PC-9 (cell line): ENCODE measurements around the gene NRG3. TPM values are rescaled to one million over a fixed set of nuclear protein-coding genes. Genes with fewer than 3 reads are reported as not detected.
"Not testable (repeated sequence)": the region's sequence is repeated elsewhere in the genome, so short reads cannot be mapped to it uniquely, and the experiment has no call there.

Experiments used
- BruUV-seq: library from RNA; stranded (reverse); fragments of 400-500 nt; replicated peaks from 2 replicates; lab custom pipeline; 2021; lab: Mats Ljungman, UMichigan
- CTCF ChIA-PET: fragments of 300-600 bp; sonication (Branson Sonifier 250); formaldehyde crosslinking; loops from one replicate; lab custom pipeline; 2022; ENCODE audit warnings: antibody characterized with exemption; lab: Charles Lee
- POLR2A ChIA-PET: fragments of 300-600 bp; sonication (Branson Sonifier 250); formaldehyde crosslinking; loops from one replicate; lab custom pipeline; 2022; ENCODE audit warnings: antibody characterized with exemption; ENCODE audit not compliant: unreplicated experiment; lab: Charles Lee
- DNase-seq, 2 experiments: peaks; one replicate each; pipeline versions ENCODE4 v3.0.0 to v3.0.0-alpha.2; 2015 to 2022; ENCODE audit warnings: mixed read lengths in 1 of 2
- H2AFZ ChIP-seq: fragments of 200-600 bp; sonication (generic); 2 replicates; pipeline ENCODE4 v1.8.1; 2017; ENCODE audit warnings: antibody characterized with exemption
- H3F3A ChIP-seq: fragments of 200-600 bp; sonication (generic); 2 replicates; pipeline ENCODE4 v1.8.1; 2017; ENCODE audit warnings: antibody characterized with exemption, mild to moderate bottlenecking, low read depth; ENCODE audit not compliant: insufficient read depth
- H3K27ac ChIP-seq: fragments of 200-600 bp; sonication (generic); 2 replicates; pipeline ENCODE4 v1.6.1; 2016; ENCODE audit warnings: mixed run types
- H3K27me3 ChIP-seq: fragments of 200-600 bp; sonication (generic); 2 replicates; pipeline ENCODE4 v1.6.1; 2016; ENCODE audit warnings: low read depth, mixed run types; ENCODE audit not compliant: insufficient read depth
- H3K36me3 ChIP-seq: fragments of 200-600 bp; sonication (generic); 2 replicates; pipeline ENCODE4 v1.6.1; 2016; ENCODE audit warnings: low read depth, mixed run types
- H3K4me1 ChIP-seq: fragments of 200-600 bp; sonication (generic); replicated peaks from 2 replicates; pipeline ENCODE4 v1.6.1; 2016; ENCODE audit warnings: mixed run types; ENCODE audit not compliant: insufficient read depth
- H3K4me2 ChIP-seq: fragments of 200-600 bp; sonication (generic); 2 replicates; pipeline ENCODE4 v1.6.1; 2017; ENCODE audit warnings: mixed run types
- H3K4me3 ChIP-seq: fragments of 200-600 bp; sonication (generic); 2 replicates; pipeline ENCODE4 v1.6.1; 2016; ENCODE audit warnings: mixed run types
- H3K79me2 ChIP-seq: fragments of 200-600 bp; sonication (generic); 2 replicates; pipeline ENCODE4 v1.6.1; 2017; ENCODE audit warnings: low read depth, mixed run types
- H3K9me2 ChIP-seq: fragments of 200-600 bp; sonication (generic); 2 replicates; pipeline ENCODE4 v1.8.1; 2017; ENCODE audit warnings: mild to moderate bottlenecking; ENCODE audit not compliant: insufficient read depth
- H3K9me3 ChIP-seq: fragments of 200-600 bp; sonication (generic); 2 replicates; pipeline ENCODE4 v1.8.1; 2016; ENCODE audit warnings: low read depth; ENCODE audit not compliant: insufficient read depth
- H4K20me1 ChIP-seq: fragments of 200-600 bp; sonication (generic); 2 replicates; pipeline ENCODE4 v1.8.1; 2017; ENCODE audit not compliant: insufficient read depth
- EZH2 ChIP-seq: fragments of 200-600 bp; sonication (generic); IDR thresholded peaks from 2 replicates; pipeline ENCODE4 v1.8.0; 2017; ENCODE audit warnings: antibody characterized with exemption, low read depth
- intact Hi-C: fragments of 100-400 bp; cut with micrococcal nuclease; formaldehyde crosslinking; loops from one replicate; pipeline ENCODE4 v1.10.0; 2022; ENCODE audit not compliant: unreplicated experiment
- total RNA-seq: library from RNA; stranded (reverse); gene quantifications from 2 replicates; pipeline ENCODE4 v1.2.3, GENCODE V29; 2021
- TF ChIP-seq, protein P1 (sequence below): fragments of 200-600 bp; sonication (generic); conservative IDR thresholded peaks from 2 replicates; pipeline ENCODE4 v1.6.1; 2017; ENCODE audit warnings: mixed run types, antibody characterized with exemption, mild to moderate bottlenecking, moderate library complexity

The NRG3 gene
- total RNA-seq, 1 experiment from 2014 or later = not detected

GRCh38 chr10:82331716-82332115 lies 456.7 kb downstream of the NRG3 start:
- no peak overlapping the region for H3K4me2 ChIP-seq
- no peaks in the 10 kb centered on the region for H3K79me2 ChIP-seq
- H3K4me1 ChIP-seq = no peaks in the 10 kb centered on the region
- H3K36me3 ChIP-seq = no peaks in the 10 kb centered on the region
- H3K9me2 ChIP-seq = no peaks in the 10 kb centered on the region; the same call in 1 of the 2 replicates
- DNase-seq = no peak
- no peaks in the 10 kb centered on the region for H3K9me3 ChIP-seq
- TF ChIP-seq, protein P1, sequence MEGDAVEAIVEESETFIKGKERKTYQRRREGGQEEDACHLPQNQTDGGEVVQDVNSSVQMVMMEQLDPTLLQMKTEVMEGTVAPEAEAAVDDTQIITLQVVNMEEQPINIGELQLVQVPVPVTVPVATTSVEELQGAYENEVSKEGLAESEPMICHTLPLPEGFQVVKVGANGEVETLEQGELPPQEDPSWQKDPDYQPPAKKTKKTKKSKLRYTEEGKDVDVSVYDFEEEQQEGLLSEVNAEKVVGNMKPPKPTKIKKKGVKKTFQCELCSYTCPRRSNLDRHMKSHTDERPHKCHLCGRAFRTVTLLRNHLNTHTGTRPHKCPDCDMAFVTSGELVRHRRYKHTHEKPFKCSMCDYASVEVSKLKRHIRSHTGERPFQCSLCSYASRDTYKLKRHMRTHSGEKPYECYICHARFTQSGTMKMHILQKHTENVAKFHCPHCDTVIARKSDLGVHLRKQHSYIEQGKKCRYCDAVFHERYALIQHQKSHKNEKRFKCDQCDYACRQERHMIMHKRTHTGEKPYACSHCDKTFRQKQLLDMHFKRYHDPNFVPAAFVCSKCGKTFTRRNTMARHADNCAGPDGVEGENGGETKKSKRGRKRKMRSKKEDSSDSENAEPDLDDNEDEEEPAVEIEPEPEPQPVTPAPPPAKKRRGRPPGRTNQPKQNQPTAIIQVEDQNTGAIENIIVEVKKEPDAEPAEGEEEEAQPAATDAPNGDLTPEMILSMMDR = no peak
- TF ChIP-seq EZH2 = no peak
- no peak overlapping the region for H2AFZ ChIP-seq
- BruUV-seq = no TSS peak
- no peaks in the 10 kb centered on the region for H3K27me3 ChIP-seq
- intact Hi-C loops = no loop called here
- POLR2A ChIA-PET = no interaction called here
- CTCF ChIA-PET = no interaction called here
- H3F3A ChIP-seq = no peaks in the 10 kb centered on the region
- no peak overlapping the region for H3K4me3 ChIP-seq
- H4K20me1 ChIP-seq = no peaks in the 10 kb centered on the region
- H3K27ac ChIP-seq = no peak overlapping the region

DNA sequence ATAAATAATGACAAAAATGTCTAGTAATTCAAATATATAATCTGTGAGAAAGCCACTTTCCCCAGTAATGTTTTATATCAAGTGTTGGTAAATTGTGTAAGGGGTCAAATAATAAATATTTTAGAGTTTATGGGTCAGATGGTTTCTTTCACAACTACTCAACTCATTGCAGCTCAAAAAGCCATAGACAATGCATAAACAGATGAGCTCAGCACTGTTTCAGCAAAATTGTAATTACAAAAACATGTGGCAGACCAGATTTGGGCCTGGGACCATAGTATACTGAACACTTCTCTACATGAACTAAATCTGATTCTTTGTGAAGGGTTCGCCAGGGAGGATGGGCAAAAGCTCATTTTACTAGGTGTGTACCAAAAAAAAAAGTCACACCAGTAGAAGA lies 460.8 kb downstream of the NRG3 start:
- CTCF ChIA-PET = no interaction called here

DNA sequence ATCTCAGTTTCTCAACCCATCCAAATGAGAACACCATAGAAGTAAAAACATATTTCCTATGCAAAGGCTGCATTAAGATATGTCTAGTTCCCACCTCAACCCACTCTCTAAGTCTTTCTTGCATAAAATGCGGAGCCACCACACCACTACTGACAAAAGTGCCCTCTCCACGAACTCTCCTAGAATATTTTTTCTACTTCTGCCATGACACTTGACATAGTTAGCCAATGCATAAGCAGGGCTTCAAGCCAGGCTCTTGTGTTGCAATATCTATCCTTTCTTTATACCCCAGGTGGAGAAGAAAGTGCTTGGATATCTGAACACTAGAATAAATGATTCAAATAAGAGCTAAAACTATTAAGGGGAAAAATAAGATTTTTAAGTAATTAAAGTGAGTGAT lies 465.2 kb downstream of the NRG3 start:
- Histone ChIP-seq H3F3A (no peaks in the 10 kb centered on the region), H3K9me3 (no peaks in the 10 kb centered on the region), H4K20me1 (no peaks in the 10 kb centered on the region), H3K36me3 (no peaks in the 10 kb centered on the region), H3K9me2 (peaks cover 7% of the 10 kb centered on the region; the same call in 1 of the 2 replicates), H3K79me2 (no peaks in the 10 kb centered on the region), H3K4me3 (no peak overlapping the region), H2AFZ (no peak overlapping the region), H3K27me3 (no peaks in the 10 kb centered on the region), H3K4me1 (no peaks in the 10 kb centered on the region), H3K4me2 (no peak overlapping the region), H3K27ac (no peak overlapping the region)
- intact Hi-C loops = no loop called here
- no peak for DNase-seq
- POLR2A ChIA-PET = no interaction called here
- TF ChIP-seq, protein P1 = no peak
- no peak for TF ChIP-seq EZH2
- CTCF ChIA-PET = no interaction called here
- BruUV-seq = no TSS peak

More for the DNA sequence above, 460.8 kb downstream of the NRG3 start:
- Histone ChIP-seq H3K9me2 (no peaks in the 10 kb centered on the region; the same call in 1 of the 2 replicates), H2AFZ (no peak overlapping the region), H4K20me1 (no peaks in the 10 kb centered on the region), H3K79me2 (no peaks in the 10 kb centered on the region), H3K4me1 (no peaks in the 10 kb centered on the region), H3K27ac (no peak overlapping the region), H3F3A (no peaks in the 10 kb centered on the region), H3K27me3 (no peaks in the 10 kb centered on the region), H3K4me3 (no peak overlapping the region), H3K9me3 (no peaks in the 10 kb centered on the region), H3K36me3 (no peaks in the 10 kb centered on the region), H3K4me2 (no peak overlapping the region)
- TF ChIP-seq, protein P1 = no peak
- BruUV-seq = no TSS peak
- intact Hi-C loops = no loop called here
- POLR2A ChIA-PET = no interaction called here
- DNase-seq = no peak

GRCh38 chr10:82349590-82349989 lies 474.6 kb downstream of the NRG3 start:
- H3K9me2 ChIP-seq, BruUV-seq, H4K20me1 ChIP-seq, DNase-seq, H3K4me1 ChIP-seq, H3K27me3 ChIP-seq, CTCF ChIA-PET, H3F3A ChIP-seq, intact Hi-C loops, H3K79me2 ChIP-seq, POLR2A ChIA-PET, H3K27ac ChIP-seq, H3K36me3 ChIP-seq, H3K9me3 ChIP-seq: not testable (repeated sequence)
- Histone ChIP-seq H2AFZ (peak overlapping the region; percentile 81), H3K4me2 (peak overlapping the region; percentile 39), H3K4me3 (peak overlapping the region; percentile 46; the same call in 1 of the 2 replicates)
